CD8-positive, alpha-beta memory T cell (primary cell): ENCODE results near the gene LRSAM1. TPM values are rescaled to one million over a fixed set of nuclear protein-coding genes. Genes with fewer than 3 reads are reported as not detected.
A peak's percentile ranks its signal among the peaks of the same experiment; 100 is the strongest.

Source experiments
- CTCF ChIA-PET: fragments of 350-600 bp; sonication (Branson Sonifier 250); formaldehyde crosslinking; loops from one replicate; lab custom pipeline; 2021; ENCODE audit warnings: antibody characterized with exemption; lab: Charles Lee
- POLR2A ChIA-PET: fragments of 350-600 bp; sonication (Branson Sonifier 250); formaldehyde crosslinking; loops from one replicate; lab custom pipeline; 2021; ENCODE audit warnings: antibody characterized with exemption; lab: Charles Lee
- DNase-seq, 5 donors: peaks; one replicate each; pipeline versions ENCODE4 v3.0.0 to v3.0.0-alpha.2; 2020 to 2022; ENCODE audit warnings: mixed read lengths in 1 of 5
- H3K27ac ChIP-seq: one replicate; pipeline ENCODE4 v1.7.0; 2013; ENCODE audit warnings: low read depth, mild to moderate bottlenecking, low read length, moderate library complexity
- H3K27me3 ChIP-seq: 2 replicates; pipeline ENCODE4 v1.7.0; 2013; ENCODE audit warnings: low read length, mild to moderate bottlenecking; ENCODE audit not compliant: insufficient read depth, poor library complexity, severe bottlenecking
- H3K36me3 ChIP-seq: 2 replicates; pipeline ENCODE4 v1.7.0; 2013; ENCODE audit warnings: mild to moderate bottlenecking, low read length, moderate library complexity; ENCODE audit not compliant: insufficient read depth
- H3K4me1 ChIP-seq: 2 replicates; pipeline ENCODE4 v1.7.0; 2013; ENCODE audit warnings: mild to moderate bottlenecking, low read length, moderate library complexity; ENCODE audit not compliant: insufficient read depth
- H3K4me3 ChIP-seq: 2 replicates; pipeline ENCODE4 v1.7.0; 2013; ENCODE audit warnings: mild to moderate bottlenecking, low read length
- H3K9me3 ChIP-seq: 2 replicates; pipeline ENCODE4 v1.7.0; 2013; ENCODE audit warnings: mild to moderate bottlenecking, low read length
- H3K27ac Mint-ChIP-seq, 8 donors: one replicate each; pipeline ENCODE4 v1.8.0; 2020 to 2021; ENCODE audit warnings: mixed read lengths in 8 of 8, mild to moderate bottlenecking in 6 of 8, inconsistent platforms in 3 of 8, moderate library complexity in 3 of 8
- H3K27me3 Mint-ChIP-seq, 2 donors: one replicate each; pipeline ENCODE4 v1.8.0; 2020 to 2021; ENCODE audit warnings: mixed read lengths in 2 of 2, mild to moderate bottlenecking in 1 of 2, moderate library complexity in 1 of 2
- H3K36me3 Mint-ChIP-seq, 3 donors: one replicate each; pipeline ENCODE4 v1.8.0; 2020 to 2021; ENCODE audit warnings: mixed read lengths in 3 of 3, inconsistent platforms in 1 of 3, mild to moderate bottlenecking in 1 of 3
- H3K4me1 Mint-ChIP-seq, 3 donors: one replicate each; pipeline ENCODE4 v1.8.0; 2020 to 2021; ENCODE audit warnings: mixed read lengths in 3 of 3, inconsistent platforms in 1 of 3, mild to moderate bottlenecking in 1 of 3
- H3K4me3 Mint-ChIP-seq, 7 donors: one replicate each; pipeline ENCODE4 v1.8.0; 2020 to 2021; ENCODE audit warnings: mixed read lengths in 7 of 7, mild to moderate bottlenecking in 6 of 7, moderate library complexity in 4 of 7, inconsistent platforms in 2 of 7
- H3K9me3 Mint-ChIP-seq, 5 donors: one replicate each; pipeline ENCODE4 v1.8.0; 2020 to 2022; ENCODE audit warnings: mixed read lengths in 5 of 5, mild to moderate bottlenecking in 3 of 5, moderate library complexity in 2 of 5, inconsistent platforms in 1 of 5
- polyA plus RNA-seq: library from polyadenylated mRNA; unstranded; fragments of 300-500 nt; fragmentation: Illumina TruSeq; gene quantifications from one replicate; pipeline ENCODE4 v1.2.3, GENCODE V29; 2021
- total RNA-seq, 2 experiments: library from RNA; stranded (reverse); gene quantifications; one replicate each; pipeline ENCODE4 v1.2.3, GENCODE V29; 2021

Gene LRSAM1
- total and polyA plus RNA-seq, 3 experiments from 2014 or later, result 9.5 to 23.0 (median 22.6) TPM

DNA sequence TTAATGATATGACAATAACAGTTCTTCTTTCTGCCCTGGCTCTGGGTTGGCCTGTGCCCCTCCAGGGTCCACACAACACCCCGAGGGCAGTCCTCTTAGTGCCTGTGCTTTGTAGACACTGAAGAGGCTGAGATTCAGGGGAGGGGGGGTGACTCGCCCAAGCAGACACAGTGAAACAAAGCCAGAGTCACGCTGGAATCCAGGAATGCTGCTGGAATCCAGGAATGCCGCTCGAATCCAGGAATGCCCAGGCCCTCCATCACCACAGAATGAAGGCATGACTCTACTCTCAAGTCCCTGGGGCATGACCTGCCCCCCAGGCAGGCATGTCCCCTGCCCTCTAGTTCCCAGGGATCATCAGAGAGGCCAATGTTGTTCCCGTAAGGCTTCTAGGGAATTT, 73.1 kb downstream of the LRSAM1 start:
- peaks cover 12 to 36% (median 28%) of the 10 kb centered on the region in 3 donors for H3K36me3 Mint-ChIP-seq
- POLR2A ChIA-PET, result no interaction called here

DNA sequence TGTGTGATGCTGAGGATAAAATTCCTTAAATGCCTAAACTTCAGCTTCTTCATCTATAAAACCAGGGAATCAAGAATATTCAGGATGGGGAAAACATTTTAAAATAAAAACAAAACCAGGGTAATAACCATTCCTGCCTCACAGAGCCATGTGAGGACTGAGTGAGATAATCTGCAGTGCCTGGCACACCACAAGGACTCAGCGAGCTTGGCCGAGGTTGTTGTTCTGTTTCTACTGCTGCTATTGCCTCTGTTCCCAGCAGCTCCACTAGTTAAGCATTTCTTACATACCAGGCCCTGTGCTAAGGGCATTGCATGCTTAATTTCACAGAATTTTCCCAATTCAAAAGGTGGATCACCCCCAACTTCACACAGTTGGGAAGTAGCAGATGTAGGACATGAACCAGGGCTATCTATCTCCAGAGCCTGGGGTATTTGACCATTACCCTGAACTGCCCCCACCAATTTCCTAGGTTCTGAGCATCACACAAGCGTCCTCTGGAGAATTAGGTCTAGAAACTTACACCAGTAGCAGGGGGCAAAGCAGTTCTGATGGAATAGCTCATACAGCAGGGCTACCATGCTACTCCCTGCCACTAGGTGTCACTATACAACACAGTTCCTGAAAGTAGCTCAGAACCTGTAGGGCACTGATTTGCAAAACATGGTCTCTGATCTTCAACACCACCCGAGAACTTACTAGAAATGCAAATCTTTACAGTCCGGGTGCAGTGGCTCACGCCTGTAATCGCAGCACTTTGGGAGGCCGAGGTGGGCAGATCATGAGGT, 74.3 kb downstream of the LRSAM1 start:
- H3K4me1 ChIP-seq, result no peaks in the 10 kb centered on the region
- H3K27ac ChIP-seq, result no peak overlapping the region
- Mint-ChIP-seq H3K9me3 (peaks cover 2 to 14% (median 10%) of the 10 kb centered on the region in 5 donors), H3K36me3 (peaks cover 12 to 35% (median 28%) of the 10 kb centered on the region in 3 donors), H3K4me3 (no peak overlapping the region), H3K4me1 (no peaks in the 10 kb centered on the region), H3K27ac (no peak overlapping the region), H3K27me3 (peaks cover 0 to 1% of the 10 kb centered on the region in 2 donors)
- DNase-seq, result peak in 2 of 5 donors; percentile 16 to 33
- H3K9me3 ChIP-seq, result peaks cover 15% of the 10 kb centered on the region
- ChIA-PET CTCF (interaction anchor here (0.8 to 2.2 kb wide), 14 partner anchors 11 to 209 kb away, joined by 3 to 22 read pairs (median 4); partner anchors contain the start of genes STXBP1, TOR2A and ZNF79), POLR2A (interaction anchor here (0.7 kb wide), 1 partner anchor 33 kb away, joined by 5 read pairs; no protein-coding TSS in a partner anchor)
- H3K27me3 ChIP-seq, result no peaks in the 10 kb centered on the region
- H3K4me3 ChIP-seq, result no peak overlapping the region
- H3K36me3 ChIP-seq, result peaks cover 16% of the 10 kb centered on the region

More for the DNA sequence above, 73.1 kb downstream of the LRSAM1 start:
- CTCF ChIA-PET, result interaction anchor here (1.1 to 2.2 kb wide), 2 partner anchors 46 to 62 kb away, joined by 3 to 22 read pairs; no protein-coding TSS in a partner anchor
- no peak overlapping the region for H3K27ac ChIP-seq
- peaks cover 0 to under 1% (median 0%) of the 10 kb centered on the region in 3 donors for H3K4me1 Mint-ChIP-seq
- no peaks in the 10 kb centered on the region for H3K27me3 ChIP-seq
- no peak overlapping the region for H3K27ac Mint-ChIP-seq
- H3K9me3 ChIP-seq, result peaks cover 15% of the 10 kb centered on the region
- H3K27me3 Mint-ChIP-seq, result peaks cover 0 to 1% of the 10 kb centered on the region in 2 donors
- H3K4me3 ChIP-seq, result no peak overlapping the region
- H3K4me3 Mint-ChIP-seq, result no peak overlapping the region
- H3K9me3 Mint-ChIP-seq, result peaks cover 2 to 14% (median 10%) of the 10 kb centered on the region in 5 donors
- no peak for DNase-seq
- peaks cover 16% of the 10 kb centered on the region for H3K36me3 ChIP-seq
- H3K4me1 ChIP-seq, result no peaks in the 10 kb centered on the region

- no peak overlapping the region for H3K27ac ChIP-seq
- POLR2A ChIA-PET, result no interaction called here
- H3K4me3 Mint-ChIP-seq, result no peak overlapping the region
- CTCF ChIA-PET, result interaction anchor here (0.8 to 2.2 kb wide), 6 partner anchors 15 to 208 kb away, joined by 3 to 22 read pairs (median 4); partner anchors contain the start of gene TOR2A
- H3K27ac Mint-ChIP-seq, result no peak overlapping the region
- H3K27me3 Mint-ChIP-seq, result peaks cover 0 to 1% of the 10 kb centered on the region in 2 donors
- peaks cover 16% of the 10 kb centered on the region for H3K36me3 ChIP-seq
- peaks cover 12 to 33% (median 28%) of the 10 kb centered on the region in 3 donors for H3K36me3 Mint-ChIP-seq
- H3K4me3 ChIP-seq, result no peak overlapping the region
- H3K4me1 Mint-ChIP-seq, result no peaks in the 10 kb centered on the region
- no peaks in the 10 kb centered on the region for H3K4me1 ChIP-seq
- H3K9me3 ChIP-seq, result peaks cover 15% of the 10 kb centered on the region
- H3K27me3 ChIP-seq, result no peaks in the 10 kb centered on the region
- H3K9me3 Mint-ChIP-seq, result peaks cover 2 to 14% (median 10%) of the 10 kb centered on the region in 5 donors
- DNase-seq, result no peak
These were observed 75.6 kb downstream of the LRSAM1 start for GRCh38 chr9:127526655-127527559.

- ChIA-PET CTCF (interaction anchor here (1.2 to 1.7 kb wide), 3 partner anchors 15 to 59 kb away, joined by 3 to 6 read pairs (median 4); no protein-coding TSS in a partner anchor), POLR2A (no interaction called here)
- H3K27ac Mint-ChIP-seq, result no peak overlapping the region
These were observed 76.4 kb downstream of the LRSAM1 start for GRCh38 chr9:127527560-127528268.

DNA sequence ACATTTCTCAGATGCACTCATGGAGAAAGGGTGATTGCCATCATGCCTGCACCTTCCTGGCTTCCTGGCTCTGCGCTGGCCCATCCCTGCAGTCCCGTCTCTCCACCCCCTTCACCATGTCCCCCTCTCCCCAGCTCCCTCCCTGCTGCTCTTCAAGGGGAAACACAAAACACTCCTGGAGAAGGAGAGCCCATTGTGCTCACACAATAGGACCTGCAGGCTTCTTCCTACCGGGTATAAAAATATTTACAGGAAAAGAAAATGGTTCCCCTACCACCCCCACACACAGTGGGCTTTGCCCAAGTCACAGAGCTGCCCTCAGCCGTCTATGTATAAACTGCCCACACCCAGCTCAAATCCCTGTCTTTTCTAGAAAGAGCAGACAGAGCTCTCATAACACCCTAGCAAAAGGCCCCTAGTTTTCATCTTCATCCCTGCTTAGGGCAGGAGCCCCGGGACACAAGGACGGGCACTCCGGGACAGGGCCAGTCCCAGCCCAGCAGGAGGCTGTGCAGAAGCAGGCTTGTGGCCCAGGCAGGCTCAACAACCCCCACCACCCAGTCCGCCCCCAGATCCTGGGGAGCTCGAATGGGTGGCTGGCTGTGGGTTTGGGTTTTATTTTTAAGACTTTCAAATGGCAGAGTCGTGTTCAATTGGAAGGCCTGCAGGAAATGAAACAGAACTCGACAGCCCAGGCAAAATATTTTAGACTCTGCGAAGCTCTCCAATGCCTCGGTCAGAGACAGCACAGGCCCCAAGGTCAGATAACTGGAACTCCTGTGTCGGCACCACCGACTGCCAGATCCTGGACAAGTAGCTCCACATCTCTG, 77.3 kb downstream of the LRSAM1 start:
- Histone ChIP-seq H3K4me3 (no peak overlapping the region), H3K4me1 (no peaks in the 10 kb centered on the region), H3K9me3 (peaks cover 10% of the 10 kb centered on the region), H3K27ac (no peak overlapping the region), H3K36me3 (peaks cover 13% of the 10 kb centered on the region), H3K27me3 (no peaks in the 10 kb centered on the region)
- CTCF ChIA-PET, result interaction anchor here (1.2 to 1.7 kb wide), 3 partner anchors 16 to 58 kb away, joined by 3 to 6 read pairs (median 4); no protein-coding TSS in a partner anchor
- Mint-ChIP-seq H3K9me3 (peaks cover 0 to 12% (median 10%) of the 10 kb centered on the region in 5 donors), H3K36me3 (peaks cover 10 to 25% (median 19%) of the 10 kb centered on the region in 3 donors), H3K27ac (peak overlapping the region in 2 of 8 donors; percentile 46 to 74), H3K4me1 (no peaks in the 10 kb centered on the region), H3K27me3 (no peaks in the 10 kb centered on the region), H3K4me3 (no peak overlapping the region)
- POLR2A ChIA-PET, result no interaction called here
- no peak for DNase-seq

More at GRCh38 chr9:127527560-127528268, 76.4 kb downstream of the LRSAM1 start:
- peaks cover 15% of the 10 kb centered on the region for H3K9me3 ChIP-seq
- no peak overlapping the region for H3K4me3 ChIP-seq
- H3K4me1 ChIP-seq, result no peaks in the 10 kb centered on the region
- no peak for DNase-seq
- Mint-ChIP-seq H3K27me3 (peaks cover 0 to 1% of the 10 kb centered on the region in 2 donors), H3K9me3 (peaks cover 2 to 14% (median 10%) of the 10 kb centered on the region in 5 donors), H3K4me3 (no peak overlapping the region), H3K4me1 (no peaks in the 10 kb centered on the region), H3K36me3 (peaks cover 12 to 31% (median 27%) of the 10 kb centered on the region in 3 donors)
- peaks cover 16% of the 10 kb centered on the region for H3K36me3 ChIP-seq
- no peaks in the 10 kb centered on the region for H3K27me3 ChIP-seq
- no peak overlapping the region for H3K27ac ChIP-seq

DNA sequence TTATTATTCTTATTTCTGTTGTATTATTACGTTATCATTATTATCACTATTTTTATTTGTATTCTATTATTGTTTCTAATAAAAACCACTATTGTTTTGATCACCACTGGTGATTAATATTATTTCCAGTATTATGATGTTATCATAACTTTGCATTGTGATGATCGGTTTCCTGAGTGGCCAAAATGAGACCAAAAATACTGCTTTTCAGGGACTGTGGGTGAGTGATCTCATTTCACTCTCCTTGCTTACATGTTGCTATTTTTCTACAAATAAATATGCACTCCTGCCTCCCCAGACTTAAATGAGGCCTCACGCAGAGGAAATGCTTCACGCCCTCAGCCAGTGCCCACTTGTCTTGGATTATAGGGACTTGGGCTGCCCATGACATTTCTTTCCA, 78.4 kb downstream of the LRSAM1 start:
- no peaks in the 10 kb centered on the region for H3K4me1 ChIP-seq
- CTCF ChIA-PET, result no interaction called here
- Mint-ChIP-seq H3K36me3 (peaks cover 10 to 19% (median 14%) of the 10 kb centered on the region in 3 donors), H3K4me1 (no peaks in the 10 kb centered on the region), H3K4me3 (no peak overlapping the region), H3K9me3 (peaks cover 0 to 10% (median 7%) of the 10 kb centered on the region in 5 donors), H3K27me3 (no peaks in the 10 kb centered on the region), H3K27ac (no peak overlapping the region)
- peaks cover 9% of the 10 kb centered on the region for H3K36me3 ChIP-seq
- no peak overlapping the region for H3K27ac ChIP-seq
- no peak overlapping the region for H3K4me3 ChIP-seq
- H3K27me3 ChIP-seq, result no peaks in the 10 kb centered on the region
- POLR2A ChIA-PET, result interaction anchor here (0.6 kb wide), 1 partner anchor 111 kb away, joined by 4 read pairs; no protein-coding TSS in a partner anchor
- no peak for DNase-seq
- H3K9me3 ChIP-seq, result peaks cover 9% of the 10 kb centered on the region
